ENCODE measurements around the gene RAD51. TPM values are rescaled to one million over a fixed set of nuclear protein-coding genes. Genes with fewer than 3 reads are reported as not detected.

RAD51 gene
- total RNA-seq, 1 experiment from 2014 or later: 30.3 TPM

- Histone ChIP-seq H3K9me3 (ENCODE audit: control insufficient read depth, insufficient read depth, low read depth, low read length) (no peaks in the 10 kb centered on the region), H3K4me3 (ENCODE audit: low read depth in 2 of 2, low read length in 2 of 2) (no peak overlapping the region), H3K27me3 (ENCODE audit: control insufficient read depth, insufficient read depth, low read length) (no peaks in the 10 kb centered on the region), H3K36me3 (ENCODE audit: control insufficient read depth, insufficient read depth, low read length) (peaks cover 21% of the 10 kb centered on the region; the same call in 1 of the 2 replicates), H3K4me1 (ENCODE audit: control insufficient read depth, insufficient read depth, low read length) (no peaks in the 10 kb centered on the region), H3K27ac (ENCODE audit: low read length) (no peak overlapping the region)
- intact Hi-C loops (cut with micrococcal nuclease; ENCODE audit: unreplicated experiment): no loop called here
- CTCF ChIA-PET: no interaction called here
- TF ChIP-seq SIN3A (IDR thresholded peaks at IDR 0.05; ENCODE audit: borderline replicate concordance, insufficient read depth, low read depth, low read length): no peak
- BruUV-seq (replicated peaks): no TSS peak
- no peak for DNase-seq (ENCODE audit: low read depth, low spot score)
- no peak for ATAC-seq
- in situ Hi-C loops (cut with HindIII; ENCODE audit: low pct_unique_long_range_greater_than_20kb, low sequenced_read_pairs): no loop called here
- POLR2A ChIA-PET: interaction anchor here (0.6 kb wide), 1 partner anchor 41 kb away, joined by 10 read pairs; no protein-coding TSS in a partner anchor
Observed at GRCh38 chr15:40650479-40650878, 44.5 kb upstream of the RAD51 start.

- BruUV-seq (replicated peaks): no TSS peak
- ChIA-PET POLR2A (no interaction called here), CTCF (no interaction called here)
- DNase-seq (ENCODE audit: low read depth, low spot score) (no peak), ATAC-seq (no peak; the same call in 1 of the 2 replicates)
- intact Hi-C loops (cut with micrococcal nuclease; ENCODE audit: unreplicated experiment): no loop called here
- Histone ChIP-seq H3K27ac (ENCODE audit: low read length) (no peak overlapping the region), H3K36me3 (ENCODE audit: control insufficient read depth, insufficient read depth, low read length) (peaks cover 13% of the 10 kb centered on the region; the same call in 1 of the 2 replicates), H3K4me3 (ENCODE audit: low read depth in 2 of 2, low read length in 2 of 2) (no peak overlapping the region), H3K4me1 (ENCODE audit: control insufficient read depth, insufficient read depth, low read length) (no peaks in the 10 kb centered on the region), H3K27me3 (ENCODE audit: control insufficient read depth, insufficient read depth, low read length) (no peaks in the 10 kb centered on the region), H3K9me3 (ENCODE audit: control insufficient read depth, insufficient read depth, low read depth, low read length) (no peaks in the 10 kb centered on the region)
- in situ Hi-C loops (cut with HindIII; ENCODE audit: low pct_unique_long_range_greater_than_20kb, low sequenced_read_pairs): no loop called here
- TF ChIP-seq POLR2AphosphoS5 (IDR thresholded peaks at IDR 0.05; ENCODE audit: low read depth, low read length) (no peak), SIN3A (IDR thresholded peaks at IDR 0.05; ENCODE audit: borderline replicate concordance, insufficient read depth, low read depth, low read length) (no peak), TCF7L2 (IDR thresholded peaks at IDR 0.05; ENCODE audit: low read depth, low read length) (no peak), CTCF (IDR thresholded peaks at IDR 0.05) (no peak)
- TF ChIP-seq, protein P1, sequence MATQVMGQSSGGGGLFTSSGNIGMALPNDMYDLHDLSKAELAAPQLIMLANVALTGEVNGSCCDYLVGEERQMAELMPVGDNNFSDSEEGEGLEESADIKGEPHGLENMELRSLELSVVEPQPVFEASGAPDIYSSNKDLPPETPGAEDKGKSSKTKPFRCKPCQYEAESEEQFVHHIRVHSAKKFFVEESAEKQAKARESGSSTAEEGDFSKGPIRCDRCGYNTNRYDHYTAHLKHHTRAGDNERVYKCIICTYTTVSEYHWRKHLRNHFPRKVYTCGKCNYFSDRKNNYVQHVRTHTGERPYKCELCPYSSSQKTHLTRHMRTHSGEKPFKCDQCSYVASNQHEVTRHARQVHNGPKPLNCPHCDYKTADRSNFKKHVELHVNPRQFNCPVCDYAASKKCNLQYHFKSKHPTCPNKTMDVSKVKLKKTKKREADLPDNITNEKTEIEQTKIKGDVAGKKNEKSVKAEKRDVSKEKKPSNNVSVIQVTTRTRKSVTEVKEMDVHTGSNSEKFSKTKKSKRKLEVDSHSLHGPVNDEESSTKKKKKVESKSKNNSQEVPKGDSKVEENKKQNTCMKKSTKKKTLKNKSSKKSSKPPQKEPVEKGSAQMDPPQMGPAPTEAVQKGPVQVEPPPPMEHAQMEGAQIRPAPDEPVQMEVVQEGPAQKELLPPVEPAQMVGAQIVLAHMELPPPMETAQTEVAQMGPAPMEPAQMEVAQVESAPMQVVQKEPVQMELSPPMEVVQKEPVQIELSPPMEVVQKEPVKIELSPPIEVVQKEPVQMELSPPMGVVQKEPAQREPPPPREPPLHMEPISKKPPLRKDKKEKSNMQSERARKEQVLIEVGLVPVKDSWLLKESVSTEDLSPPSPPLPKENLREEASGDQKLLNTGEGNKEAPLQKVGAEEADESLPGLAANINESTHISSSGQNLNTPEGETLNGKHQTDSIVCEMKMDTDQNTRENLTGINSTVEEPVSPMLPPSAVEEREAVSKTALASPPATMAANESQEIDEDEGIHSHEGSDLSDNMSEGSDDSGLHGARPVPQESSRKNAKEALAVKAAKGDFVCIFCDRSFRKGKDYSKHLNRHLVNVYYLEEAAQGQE (IDR thresholded peaks at IDR 0.05; ENCODE audit: insufficient read depth in 1 of 2, low read depth in 2 of 2, low read length in 1 of 2): no peak
Observed at GRCh38 chr15:40660686-40661085, 34.3 kb upstream of the RAD51 start.

- TF ChIP-seq, protein P1 (IDR thresholded peaks at IDR 0.05; ENCODE audit: insufficient read depth in 1 of 2, low read depth in 2 of 2, low read length in 1 of 2): no peak
- TF ChIP-seq SIN3A (IDR thresholded peaks at IDR 0.05; ENCODE audit: borderline replicate concordance, insufficient read depth, low read depth, low read length) (no peak), POLR2AphosphoS5 (IDR thresholded peaks at IDR 0.05; ENCODE audit: low read depth, low read length) (no peak), TCF7L2 (IDR thresholded peaks at IDR 0.05; ENCODE audit: low read depth, low read length) (no peak), CTCF (IDR thresholded peaks at IDR 0.05) (no peak)
- ATAC-seq: no peak
- no peak overlapping the region for H3K27ac ChIP-seq (ENCODE audit: low read length)
- ChIA-PET CTCF (no interaction called here), POLR2A (no interaction called here)
- H3K36me3 ChIP-seq (ENCODE audit: control insufficient read depth, insufficient read depth, low read length): peaks cover 4% of the 10 kb centered on the region; the same call in 1 of the 2 replicates
- intact Hi-C loops (cut with micrococcal nuclease; ENCODE audit: unreplicated experiment): no loop called here
- no peak for DNase-seq (ENCODE audit: low read depth, low spot score)
- H3K4me3 ChIP-seq (ENCODE audit: low read depth in 2 of 2, low read length in 2 of 2): no peak overlapping the region
- H3K9me3 ChIP-seq (ENCODE audit: control insufficient read depth, insufficient read depth, low read depth, low read length): no peaks in the 10 kb centered on the region
- no TSS peak for BruUV-seq (replicated peaks)
- no peaks in the 10 kb centered on the region for H3K4me1 ChIP-seq (ENCODE audit: control insufficient read depth, insufficient read depth, low read length)
- in situ Hi-C loops (cut with HindIII; ENCODE audit: low pct_unique_long_range_greater_than_20kb, low sequenced_read_pairs): no loop called here
- H3K27me3 ChIP-seq (ENCODE audit: control insufficient read depth, insufficient read depth, low read length): no peaks in the 10 kb centered on the region
Observed at GRCh38 chr15:40664909-40665308, 30.1 kb upstream of the RAD51 start.
